Psoas muscle (tissue), 8 donors: ENCODE measurements around the gene AATF. TPM values are rescaled to one million over a fixed set of nuclear protein-coding genes. Genes with fewer than 3 reads are reported as not detected.
"Not testable (repeated sequence)": the region's sequence is repeated elsewhere in the genome, so short reads cannot be mapped to it uniquely, and the experiment has no call there.

ENCODE experiments used
- ATAC-seq, 4 donors: fragments of 200-7000 bp; cut with Tn5 transposase; one replicate each; pipeline ENCODE4 v1.9.1; 2020; ENCODE audit warnings: moderate library complexity in 3 of 4, mild to moderate bottlenecking in 2 of 4
- DNase-seq, 2 donors: peaks; one replicate each; pipeline ENCODE4 v3.0.0-alpha.2; 2020
- H3K27ac ChIP-seq: fragments of 200-600 bp; one replicate; pipeline ENCODE4 v1.8.0; 2022
- H3K27me3 ChIP-seq, 3 donors: fragments of 200-600 bp in 1 of 3; one replicate each; pipeline versions ENCODE4 v1.6.1 to v1.8.0; 2013 to 2022; ENCODE audit warnings: low read length in 2 of 3, mild to moderate bottlenecking in 2 of 3, moderate library complexity in 1 of 3; ENCODE audit not compliant: insufficient read depth in 3 of 3
- H3K36me3 ChIP-seq, 2 donors: fragments of 200-600 bp in 1 of 2; one replicate each; pipeline versions ENCODE4 v1.6.1 to v1.8.0; 2013 to 2022; ENCODE audit warnings: low read depth in 1 of 2, mild to moderate bottlenecking in 1 of 2, moderate library complexity in 1 of 2; ENCODE audit not compliant: insufficient read depth in 1 of 2
- H3K4me1 ChIP-seq: fragments of 200-600 bp; one replicate; pipeline ENCODE4 v1.8.0; 2022
- H3K4me3 ChIP-seq: fragments of 200-600 bp; one replicate; pipeline ENCODE4 v1.8.0; 2022; ENCODE audit warnings: mild to moderate bottlenecking
- H3K9me3 ChIP-seq: fragments of 200-600 bp; one replicate; pipeline ENCODE4 v1.8.0; 2022
- CTCF ChIP-seq: fragments of 200-600 bp; IDR thresholded peaks from one replicate; pipeline ENCODE4 v1.8.0; 2022; ENCODE audit warnings: antibody characterized with exemption
- WGBS, 3 donors: extraction: QIAGEN DNeasy Blood & Tissue Kit; methylation state at CpG; one replicate each; pipeline versions ENCODE4 v1.1.6 to v1.1.7; 2013; 5-methylcytosine and 5-hydroxymethylcytosine counted together
- intact Hi-C, 2 donors: fragments of 100-400 bp; cut with DNase I; formaldehyde crosslinking; loops; one replicate each; pipeline versions ENCODE4 v1.11.0 to v1.14.2; 2022
- polyA plus RNA-seq, 3 donors: library from polyadenylated mRNA; stranded (reverse); fragments of 200-250 nt; gene quantifications; one replicate each; pipeline ENCODE4 v1.2.3, GENCODE V29; 2013
- total RNA-seq, 4 donors: library from RNA; stranded (reverse); fragmentation: NEBNext Ultra II Directional in 2 of 4; extraction: Animal tissue kit (Norgen Biotek cat#: 25700) in 2 of 4; gene quantifications; one replicate each; pipeline versions ENCODE4 v1.2.1 to v1.2.4, GENCODE V29; 2021 to 2023
- donor health status: healthy with polysubstance abuse.
- donor health status: DM: no; HTN: no; CAD: no; lungs with moderate emphysema.
- donor health status: Bipolar disorder and iron deficiency.
- donor health status: healthy.
- donor health status: DM: yes; HTN: yes; CAD: no.
- donor health status: DM: no; HTN: no; CAD: no.
- donor health status: DM: no; HTN: no; CAD: no.
- donor health status: DM: yes; HTN: yes; CAD: no.

The AATF gene
- total and polyA plus RNA-seq, 7 donors: 23.5 to 54.8 (median 40.6) TPM

- no peaks in the 10 kb centered on the region for H3K36me3 ChIP-seq
- intact Hi-C loops: loop anchor here in 1 of 2 donors (10.0 kb wide), 1 partner anchor 57 kb away; no protein-coding TSS in a partner anchor
- H3K27me3 ChIP-seq: peaks cover 0 to 3% (median 0%) of the 10 kb centered on the region in 3 donors
- H3K9me3 ChIP-seq: no peaks in the 10 kb centered on the region
- WGBS, 3 donors: 16 to 31% (median 22%) methylated on average over 13 of the region's 13 CpGs
- peak; percentile 72 to 85 for DNase-seq
- H3K27ac ChIP-seq: peak overlapping the region; percentile 54
- TF ChIP-seq CTCF: no peak
- peak; percentile 91 to 97 (median 96) for ATAC-seq
- H3K4me1 ChIP-seq: peaks cover 4% of the 10 kb centered on the region
- no peak overlapping the region for H3K4me3 ChIP-seq
These were observed 118.9 kb downstream of the AATF start for GRCh38 chr17:37067555-37068111.

- 21 to 34% (median 25%) methylated on average over 9 to 10 of the region's 10 CpGs for WGBS, 3 donors
- no peaks in the 10 kb centered on the region for H3K36me3 ChIP-seq
- no peak for TF ChIP-seq CTCF
- peaks cover 4% of the 10 kb centered on the region for H3K4me1 ChIP-seq
- H3K9me3 ChIP-seq: no peaks in the 10 kb centered on the region
- intact Hi-C loops: loop anchor here in 1 of 2 donors (10.0 kb wide), 1 partner anchor 57 kb away; no protein-coding TSS in a partner anchor
- H3K27me3 ChIP-seq: peaks cover 0 to 2% (median 0%) of the 10 kb centered on the region in 3 donors
- DNase-seq (no peak), ATAC-seq (peak; percentile 34 to 64 (median 42))
- peak overlapping the region; percentile 54 for H3K27ac ChIP-seq
- no peak overlapping the region for H3K4me3 ChIP-seq
These were observed 119.5 kb downstream of the AATF start for GRCh38 chr17:37068266-37068665.

GRCh38 chr17:37069087-37069486 is 120.3 kb downstream of the AATF start:
- no peaks in the 10 kb centered on the region for H3K27me3 ChIP-seq

GRCh38 chr17:37073464-37073863 is 124.7 kb downstream of the AATF start:
- H3K27me3 ChIP-seq, H3K4me3 ChIP-seq, H3K9me3 ChIP-seq, H3K36me3 ChIP-seq, H3K27ac ChIP-seq, intact Hi-C loops, H3K4me1 ChIP-seq, ATAC-seq, DNase-seq: not testable (repeated sequence)
- 72 to 81% (median 76%) methylated on average over 3 of the region's 3 CpGs for WGBS, 3 donors

More at GRCh38 chr17:37069087-37069486, 120.3 kb downstream of the AATF start:
- intact Hi-C loops: loop anchor here in 1 of 2 donors (10.0 kb wide), 1 partner anchor 56 kb away; no protein-coding TSS in a partner anchor
- no peak for DNase-seq
- Histone ChIP-seq H3K4me1 (peaks cover 4% of the 10 kb centered on the region), H3K9me3 (no peaks in the 10 kb centered on the region), H3K36me3 (no peaks in the 10 kb centered on the region), H3K27ac (no peak overlapping the region), H3K4me3 (no peak overlapping the region)
- TF ChIP-seq CTCF: no peak
- ATAC-seq: no peak
- 93 to 95% (median 95%) methylated on average over 3 of the region's 3 CpGs for WGBS, 3 donors

- no peak for TF ChIP-seq CTCF
- Histone ChIP-seq H3K9me3 (no peaks in the 10 kb centered on the region), H3K27me3 (no peaks in the 10 kb centered on the region), H3K4me1 (no peaks in the 10 kb centered on the region), H3K27ac (no peak overlapping the region), H3K4me3 (no peak overlapping the region), H3K36me3 (no peaks in the 10 kb centered on the region)
- WGBS, 3 donors: 95 to 98% (median 96%) methylated on average over 2 of the region's 2 CpGs
- intact Hi-C loops: no loop called here
- ATAC-seq: no peak
- no peak for DNase-seq
These were observed 130.4 kb downstream of the AATF start for GRCh38 chr17:37079065-37079708.
